ENCODE data around the gene PRKCA.
A peak's percentile ranks its signal among the peaks of the same experiment; 100 is the strongest.

The PRKCA gene

DNA sequence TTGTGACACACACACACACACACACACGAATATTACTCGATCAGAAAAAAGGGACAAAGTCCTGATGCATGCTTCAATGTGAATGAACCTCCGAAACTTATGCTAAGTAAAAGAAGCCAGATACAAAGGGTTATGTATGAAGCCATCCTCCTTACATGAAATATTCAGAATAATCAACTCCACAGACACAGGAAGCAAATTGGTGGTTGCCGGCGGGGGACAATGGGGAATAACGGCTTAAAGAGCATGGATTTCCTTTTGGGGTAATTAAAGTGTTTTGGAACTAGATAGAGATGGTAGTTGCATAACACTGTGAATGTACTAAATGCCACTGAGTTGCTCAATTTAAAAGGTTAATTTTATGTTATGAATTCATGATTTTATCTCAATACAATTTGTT is 524.4 kb downstream of the PRKCA start:
- Histone ChIP-seq H2AFZ (ENCODE audit: insufficient read depth, low read length, poor library complexity) (no peak overlapping the region), H2BK120ac (ENCODE audit: insufficient read depth, low read length, poor library complexity) (no peak overlapping the region), H4K91ac (ENCODE audit: low read depth, low read length) (no peak overlapping the region), H3K4me1 (ENCODE audit: control insufficient read depth in 1 of 2, insufficient read depth in 2 of 2, low read length in 2 of 2) (no peaks in the 10 kb centered on the region), H3K23ac (ENCODE audit: low read length) (no peak overlapping the region), H2BK12ac (ENCODE audit: low read length) (no peak overlapping the region), H3K9ac (ENCODE audit: low read length) (no peak overlapping the region), H3K79me1 (ENCODE audit: low read length) (no peaks in the 10 kb centered on the region), H3K79me2 (ENCODE audit: control insufficient read depth, insufficient read depth, low read length, poor library complexity) (no peaks in the 10 kb centered on the region), H3K36me3 (ENCODE audit: control insufficient read depth in 1 of 2, insufficient read depth in 2 of 2, low read length in 2 of 2) (no peaks in the 10 kb centered on the region), H3K27ac (ENCODE audit: low read depth, low read length) (no peak overlapping the region), H2BK5ac (ENCODE audit: low read depth, low read length, poor library complexity) (no peak overlapping the region), H3K4ac (ENCODE audit: low read depth, low read length) (no peak overlapping the region), H4K8ac (ENCODE audit: low read depth, low read length) (no peak overlapping the region), H3K9me3 (ENCODE audit: insufficient read depth, low read depth, low read length) (no peaks in the 10 kb centered on the region), H3K14ac (ENCODE audit: low read length) (no peak overlapping the region), H3K18ac (ENCODE audit: low read length) (no peak overlapping the region), H2AK5ac (ENCODE audit: low read length) (no peak overlapping the region), H3K4me3 (ENCODE audit: low read depth, low read length) (no peak overlapping the region), H4K12ac (ENCODE audit: low read depth, low read length) (no peak overlapping the region), H3K27me3 (ENCODE audit: insufficient read depth, low read length) (no peaks in the 10 kb centered on the region), H3K4me2 (ENCODE audit: low read length) (no peak overlapping the region)
- no CpG with 5 or more reads among the region's 6 CpGs for WGBS (ENCODE audit: extremely low coverage, insufficient coverage, insufficient read length)
- no peak for DNase-seq

DNA sequence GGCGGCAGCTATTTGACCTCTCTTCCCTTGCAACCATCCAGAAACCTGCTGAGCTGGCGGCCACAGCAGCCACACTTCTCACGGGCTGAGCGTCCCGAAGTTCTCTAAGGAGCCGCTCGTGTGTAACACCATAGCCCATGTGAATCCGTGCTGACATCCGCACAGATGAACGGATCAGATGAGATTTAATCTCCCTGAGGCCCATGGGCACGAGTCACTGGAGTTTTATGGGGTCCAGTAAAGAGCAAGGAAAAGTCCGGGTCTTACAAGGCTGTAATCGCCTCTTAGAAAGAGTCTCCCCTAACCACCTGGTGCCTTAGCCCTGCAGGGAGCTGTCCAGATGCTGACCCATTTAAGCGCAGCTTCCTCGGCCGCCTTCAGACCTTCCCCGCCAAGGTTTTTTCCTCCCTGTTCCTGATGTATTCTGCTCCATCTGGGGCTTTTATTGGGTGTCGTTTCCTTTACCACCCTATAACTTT is 527.0 kb downstream of the PRKCA start:
- H3K36me3 ChIP-seq (ENCODE audit: control insufficient read depth in 1 of 2, insufficient read depth in 2 of 2, low read length in 2 of 2) = no peaks in the 10 kb centered on the region
- H3K4me3 ChIP-seq (ENCODE audit: low read depth, low read length) = no peak overlapping the region
- H3K27ac ChIP-seq (ENCODE audit: low read depth, low read length) = no peak overlapping the region
- no peaks in the 10 kb centered on the region for H3K9me3 ChIP-seq (ENCODE audit: insufficient read depth, low read depth, low read length)
- H2BK12ac ChIP-seq (ENCODE audit: low read length) = no peak overlapping the region
- no peak overlapping the region for H3K18ac ChIP-seq (ENCODE audit: low read length)
- no peak overlapping the region for H3K23ac ChIP-seq (ENCODE audit: low read length)
- peak; percentile 25 to 64 for DNase-seq
- no peak overlapping the region for H2BK120ac ChIP-seq (ENCODE audit: insufficient read depth, low read length, poor library complexity)
- no peaks in the 10 kb centered on the region for H3K4me1 ChIP-seq (ENCODE audit: control insufficient read depth in 1 of 2, insufficient read depth in 2 of 2, low read length in 2 of 2)
- no peak overlapping the region for H2AFZ ChIP-seq (ENCODE audit: insufficient read depth, low read length, poor library complexity)
- no peaks in the 10 kb centered on the region for H3K79me2 ChIP-seq (ENCODE audit: control insufficient read depth, insufficient read depth, low read length, poor library complexity)
- H3K9ac ChIP-seq (ENCODE audit: low read length) = no peak overlapping the region
- H4K8ac ChIP-seq (ENCODE audit: low read depth, low read length) = no peak overlapping the region
- no CpG with 5 or more reads among the region's 18 CpGs for WGBS (ENCODE audit: extremely low coverage, insufficient coverage, insufficient read length)
- no peak overlapping the region for H3K4me2 ChIP-seq (ENCODE audit: low read length)
- H2AK5ac ChIP-seq (ENCODE audit: low read length) = no peak overlapping the region
- H2BK5ac ChIP-seq (ENCODE audit: low read depth, low read length, poor library complexity) = no peak overlapping the region
- no peak overlapping the region for H3K4ac ChIP-seq (ENCODE audit: low read depth, low read length)
- H3K14ac ChIP-seq (ENCODE audit: low read length) = no peak overlapping the region
- H4K12ac ChIP-seq (ENCODE audit: low read depth, low read length) = no peak overlapping the region
- no peaks in the 10 kb centered on the region for H3K27me3 ChIP-seq (ENCODE audit: insufficient read depth, low read length)
- no peaks in the 10 kb centered on the region for H3K79me1 ChIP-seq (ENCODE audit: low read length)
- no peak overlapping the region for H4K91ac ChIP-seq (ENCODE audit: low read depth, low read length)

DNA sequence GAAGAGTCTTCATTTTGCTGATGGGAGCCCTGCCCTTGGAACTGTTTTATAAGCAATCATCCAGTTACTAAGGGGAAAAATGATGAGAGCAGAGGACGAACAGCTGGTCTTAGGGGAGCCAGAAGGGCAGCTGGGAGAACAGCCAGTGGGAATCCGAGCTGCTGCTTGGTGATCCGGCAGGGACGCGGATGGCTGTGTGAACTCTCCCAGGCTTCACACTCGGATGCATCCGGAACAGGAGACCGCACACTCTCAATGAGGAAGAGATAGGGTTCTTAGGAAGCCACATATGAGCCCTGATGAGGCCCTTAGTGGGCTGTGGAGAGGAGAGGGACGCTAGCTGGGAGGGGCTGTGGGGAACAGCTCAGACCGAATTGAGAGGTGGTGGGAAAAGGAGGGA is 527.5 kb downstream of the PRKCA start:
- Histone ChIP-seq H3K14ac (ENCODE audit: low read length) (no peak overlapping the region), H4K91ac (ENCODE audit: low read depth, low read length) (no peak overlapping the region), H3K4me2 (ENCODE audit: low read length) (no peak overlapping the region), H3K4ac (ENCODE audit: low read depth, low read length) (no peak overlapping the region), H3K27ac (ENCODE audit: low read depth, low read length) (no peak overlapping the region), H2BK120ac (ENCODE audit: insufficient read depth, low read length, poor library complexity) (no peak overlapping the region), H2AK5ac (ENCODE audit: low read length) (no peak overlapping the region), H2BK12ac (ENCODE audit: low read length) (no peak overlapping the region), H3K79me1 (ENCODE audit: low read length) (no peaks in the 10 kb centered on the region), H2BK5ac (ENCODE audit: low read depth, low read length, poor library complexity) (no peak overlapping the region), H3K4me1 (ENCODE audit: control insufficient read depth in 1 of 2, insufficient read depth in 2 of 2, low read length in 2 of 2) (no peaks in the 10 kb centered on the region), H3K23ac (ENCODE audit: low read length) (no peak overlapping the region), H3K9ac (ENCODE audit: low read length) (no peak overlapping the region), H3K79me2 (ENCODE audit: control insufficient read depth, insufficient read depth, low read length, poor library complexity) (no peaks in the 10 kb centered on the region), H3K4me3 (ENCODE audit: low read depth, low read length) (no peak overlapping the region), H2AFZ (ENCODE audit: insufficient read depth, low read length, poor library complexity) (no peak overlapping the region), H3K9me3 (ENCODE audit: insufficient read depth, low read depth, low read length) (no peaks in the 10 kb centered on the region), H3K27me3 (ENCODE audit: insufficient read depth, low read length) (peaks cover 2% of the 10 kb centered on the region), H3K36me3 (ENCODE audit: control insufficient read depth in 1 of 2, insufficient read depth in 2 of 2, low read length in 2 of 2) (no peaks in the 10 kb centered on the region), H4K12ac (ENCODE audit: low read depth, low read length) (no peak overlapping the region), H4K8ac (ENCODE audit: low read depth, low read length) (no peak overlapping the region), H3K18ac (ENCODE audit: low read length) (no peak overlapping the region)
- WGBS (ENCODE audit: extremely low coverage, insufficient coverage, insufficient read length) = no CpG with 5 or more reads among the region's 10 CpGs
- no peak for DNase-seq

DNA sequence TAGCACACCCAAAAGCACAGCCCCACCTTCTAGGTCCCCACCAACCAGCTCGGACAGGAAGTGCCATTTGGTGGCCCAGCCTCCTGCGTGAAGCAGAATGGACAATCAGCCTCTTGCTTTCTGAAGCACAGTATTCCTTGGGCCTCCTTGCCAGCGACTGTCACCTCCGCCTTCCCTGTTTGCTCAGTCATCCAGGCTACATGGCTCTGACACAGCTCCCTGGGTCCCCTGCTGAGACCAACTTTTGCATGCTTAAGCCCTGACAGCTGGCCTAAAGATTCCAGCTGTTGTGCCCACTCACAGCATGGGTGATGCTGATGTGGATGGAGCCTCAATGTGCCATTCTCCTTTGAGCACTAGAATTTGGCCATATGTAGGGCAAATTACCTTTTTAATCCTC is 528.0 kb downstream of the PRKCA start:
- H3K4me2 ChIP-seq (ENCODE audit: low read length) = no peak overlapping the region
- no peak overlapping the region for H4K91ac ChIP-seq (ENCODE audit: low read depth, low read length)
- no peak overlapping the region for H3K4ac ChIP-seq (ENCODE audit: low read depth, low read length)
- no peaks in the 10 kb centered on the region for H3K36me3 ChIP-seq (ENCODE audit: control insufficient read depth in 1 of 2, insufficient read depth in 2 of 2, low read length in 2 of 2)
- H3K9me3 ChIP-seq (ENCODE audit: insufficient read depth, low read depth, low read length) = no peaks in the 10 kb centered on the region
- no peaks in the 10 kb centered on the region for H3K79me1 ChIP-seq (ENCODE audit: low read length)
- no peak overlapping the region for H2AFZ ChIP-seq (ENCODE audit: insufficient read depth, low read length, poor library complexity)
- H3K4me1 ChIP-seq (ENCODE audit: control insufficient read depth in 1 of 2, insufficient read depth in 2 of 2, low read length in 2 of 2) = no peaks in the 10 kb centered on the region
- H3K14ac ChIP-seq (ENCODE audit: low read length) = no peak overlapping the region
- peaks cover 7% of the 10 kb centered on the region for H3K27me3 ChIP-seq (ENCODE audit: insufficient read depth, low read length)
- H4K8ac ChIP-seq (ENCODE audit: low read depth, low read length) = no peak overlapping the region
- DNase-seq = no peak
- H3K18ac ChIP-seq (ENCODE audit: low read length) = no peak overlapping the region
- no peak overlapping the region for H2BK120ac ChIP-seq (ENCODE audit: insufficient read depth, low read length, poor library complexity)
- H3K23ac ChIP-seq (ENCODE audit: low read length) = no peak overlapping the region
- H3K4me3 ChIP-seq (ENCODE audit: low read depth, low read length) = no peak overlapping the region
- H4K12ac ChIP-seq (ENCODE audit: low read depth, low read length) = no peak overlapping the region
- H2AK5ac ChIP-seq (ENCODE audit: low read length) = no peak overlapping the region
- no peak overlapping the region for H2BK12ac ChIP-seq (ENCODE audit: low read length)
- H3K9ac ChIP-seq (ENCODE audit: low read length) = no peak overlapping the region
- no peaks in the 10 kb centered on the region for H3K79me2 ChIP-seq (ENCODE audit: control insufficient read depth, insufficient read depth, low read length, poor library complexity)
- WGBS (ENCODE audit: extremely low coverage, insufficient coverage, insufficient read length) = no CpG with 5 or more reads among the region's 4 CpGs
- no peak overlapping the region for H2BK5ac ChIP-seq (ENCODE audit: low read depth, low read length, poor library complexity)
- H3K27ac ChIP-seq (ENCODE audit: low read depth, low read length) = no peak overlapping the region

Data from trophoblast cell (in vitro differentiated cells and primary cell).